IMR-90 (cell line): ENCODE results near the gene CELF5. TPM values are rescaled to one million over a fixed set of nuclear protein-coding genes. Genes with fewer than 3 reads are reported as not detected.

Experiments
- ATAC-seq: fragments of 200-7000 bp; cut with Tn5 transposase; 2 replicates; pipeline ENCODE4 v1.9.1; 2020; ENCODE audit warnings: low read depth, mild to moderate bottlenecking, moderate library complexity
- BruUV-seq: library from RNA; stranded (reverse); fragments of 400-500 nt; replicated peaks from 2 replicates; lab custom pipeline; 2021; lab: Mats Ljungman, UMichigan
- CTCF ChIA-PET: fragments of 300-600 bp; formaldehyde crosslinking; extraction: SDS; loops from one replicate; lab custom pipeline; 2021; ENCODE audit warnings: antibody characterized with exemption; lab: Yijun Ruan, JAX
- POLR2A ChIA-PET: fragments of 300-600 bp; sonication (Branson Sonifier 250); formaldehyde crosslinking; loops from one replicate; lab custom pipeline; 2022; ENCODE audit warnings: antibody characterized with exemption; ENCODE audit not compliant: unreplicated experiment; lab: Charles Lee
- DNase-seq: peaks from one replicate; pipeline ENCODE4 v3.0.0; 2013
- H2AFZ ChIP-seq: replicated peaks from 2 replicates; pipeline ENCODE3; 2013; ENCODE audit warnings: low read length, mild to moderate bottlenecking; ENCODE audit not compliant: poor library complexity
- H2AK5ac ChIP-seq: 2 replicates; pipeline ENCODE4 v1.6.1; 2013; ENCODE audit warnings: low read depth, low read length, inconsistent platforms
- H2AK9ac ChIP-seq: replicated peaks from 2 replicates; pipeline ENCODE3; 2013; ENCODE audit warnings: mild to moderate bottlenecking, low read depth, low read length, moderate library complexity; ENCODE audit not compliant: poor library complexity
- H2BK120ac ChIP-seq: 2 replicates; pipeline ENCODE4 v1.6.1; 2013; ENCODE audit warnings: low read depth, low read length, inconsistent platforms
- H2BK15ac ChIP-seq: 3 replicates; pipeline ENCODE4 v1.6.1; 2013; ENCODE audit warnings: low read depth, low read length, inconsistent platforms
- H2BK20ac ChIP-seq: 2 replicates; pipeline ENCODE4 v1.6.1; 2013; ENCODE audit warnings: low read depth, mild to moderate bottlenecking, inconsistent platforms, low read length, moderate library complexity
- H2BK5ac ChIP-seq: 2 replicates; pipeline ENCODE4 v1.6.1; 2013; ENCODE audit warnings: mild to moderate bottlenecking, low read depth, low read length, inconsistent platforms; ENCODE audit not compliant: poor library complexity, severe bottlenecking
- H3K14ac ChIP-seq: replicated peaks from 2 replicates; pipeline ENCODE4 v1.6.1; 2013; ENCODE audit warnings: low read depth, low read length, inconsistent platforms
- H3K18ac ChIP-seq: 2 replicates; pipeline ENCODE4 v1.6.1; 2013; ENCODE audit warnings: low read depth, low read length, control low read depth
- H3K23ac ChIP-seq: 2 replicates; pipeline ENCODE4 v1.6.1; 2013; ENCODE audit warnings: low read depth, low read length, inconsistent platforms
- H3K27ac ChIP-seq: 2 replicates; pipeline ENCODE4 v1.5.1; 2013; ENCODE audit warnings: mild to moderate bottlenecking, control low read depth, low read length; ENCODE audit not compliant: insufficient read depth
- H3K27me3 ChIP-seq: 2 replicates; pipeline ENCODE4 v1.6.1; 2013; ENCODE audit warnings: low read length; ENCODE audit not compliant: control insufficient read depth, insufficient read depth
- H3K36me3 ChIP-seq: 2 replicates; pipeline ENCODE4 v1.6.1; 2013; ENCODE audit warnings: low read length, mixed read lengths; ENCODE audit not compliant: control insufficient read depth, insufficient read depth
- H3K4ac ChIP-seq: 2 replicates; pipeline ENCODE4 v1.6.1; 2013; ENCODE audit warnings: low read depth, low read length, inconsistent platforms
- H3K4me1 ChIP-seq: 2 replicates; pipeline ENCODE4 v1.6.1; 2013; ENCODE audit warnings: low read length, mixed read lengths; ENCODE audit not compliant: control insufficient read depth, insufficient read depth
- H3K4me2 ChIP-seq: 2 replicates; pipeline ENCODE4 v1.6.1; 2013; ENCODE audit warnings: low read depth, mild to moderate bottlenecking, control low read depth, low read length, moderate library complexity
- H3K4me3 ChIP-seq: 2 replicates; pipeline ENCODE4 v1.5.1; 2013; ENCODE audit warnings: low read depth, mild to moderate bottlenecking, control low read depth, low read length, moderate library complexity; ENCODE audit not compliant: insufficient read depth
- H3K56ac ChIP-seq: 2 replicates; pipeline ENCODE4 v1.6.1; 2013; ENCODE audit warnings: low read length, inconsistent platforms; ENCODE audit not compliant: insufficient read depth; ENCODE audit errors: extremely low read depth
- H3K79me1 ChIP-seq, 2 experiments: 2 replicates each; pipeline ENCODE4 v1.6.1; 2013; ENCODE audit warnings: low read length in 2 of 2, inconsistent platforms in 1 of 2, low read depth in 1 of 2
- H3K9ac ChIP-seq: 2 replicates; pipeline ENCODE4 v1.6.1; 2013; ENCODE audit warnings: low read depth, low read length, control low read depth
- H3K9me1 ChIP-seq: 2 replicates; pipeline ENCODE4 v1.6.1; 2013; ENCODE audit warnings: low read length, inconsistent platforms; ENCODE audit not compliant: insufficient read depth
- H3K9me3 ChIP-seq: 2 replicates; pipeline ENCODE4 v1.6.1; 2013; ENCODE audit warnings: low read length; ENCODE audit not compliant: control insufficient read depth, insufficient read depth
- H4K20me1 ChIP-seq: 2 replicates; pipeline ENCODE4 v1.6.1; 2013; ENCODE audit warnings: low read length, inconsistent platforms; ENCODE audit not compliant: insufficient read depth
- H4K5ac ChIP-seq: 2 replicates; pipeline ENCODE4 v1.6.1; 2013; ENCODE audit warnings: mild to moderate bottlenecking, low read depth, low read length, control low read depth
- H4K8ac ChIP-seq, 2 experiments: 2 replicates each; pipeline ENCODE4 v1.6.1; 2013; ENCODE audit warnings: low read depth in 2 of 2, low read length in 2 of 2, control low read depth in 1 of 2, inconsistent platforms in 1 of 2
- H4K91ac ChIP-seq: 2 replicates; pipeline ENCODE4 v1.6.1; 2013; ENCODE audit warnings: low read depth, low read length, inconsistent platforms; ENCODE audit not compliant: insufficient read depth
- ELK1 ChIP-seq: fragments of 150-350 bp; IDR thresholded peaks from 2 replicates; pipeline ENCODE4 v1.6.1; 2016; ENCODE audit warnings: low read depth, mild to moderate bottlenecking, low read length, moderate library complexity, borderline replicate concordance
- MXI1 ChIP-seq: IDR thresholded peaks from 2 replicates; pipeline ENCODE4 v1.6.1; 2012; ENCODE audit warnings: low read depth, mild to moderate bottlenecking, low read length, moderate library complexity, borderline replicate concordance
- NFE2L2 ChIP-seq: fragments of 150-350 bp; IDR thresholded peaks from 2 replicates; pipeline ENCODE4 v1.6.1; 2016; ENCODE audit warnings: low read depth, mild to moderate bottlenecking, low read length
- RAD21 ChIP-seq: IDR thresholded peaks from 2 replicates; pipeline ENCODE4 v1.6.1; 2012; ENCODE audit warnings: low read length, improper control_type of control experiment
- USF2 ChIP-seq: fragments of 150-350 bp; IDR thresholded peaks from 2 replicates; pipeline ENCODE4 v1.6.1; 2017; ENCODE audit warnings: mild to moderate bottlenecking, antibody characterized with exemption, low read length, low read depth
- WGBS, 2 experiments: methylation state at CpG; one replicate each; pipeline versions ENCODE4 v1.1.5 to v1.1.7; 2013; ENCODE audit warnings: missing lambda C conversion rate in 2 of 2; ENCODE audit not compliant: insufficient read length in 1 of 2; ENCODE audit errors: extremely low coverage in 2 of 2; 5-methylcytosine and 5-hydroxymethylcytosine counted together
- dilution Hi-C: fragments of 300-500 bp; cut with HindIII; formaldehyde crosslinking; loops from one replicate; pipeline ENCODE4 v1.14.3; 2018; ENCODE audit warnings: low sequenced_read_pairs; ENCODE audit not compliant: unreplicated experiment
- in situ Hi-C: fragments of 300-500 bp; cut with MboI; formaldehyde crosslinking; loops from 3 replicates; pipeline ENCODE4 v1.14.3; 2019; ENCODE audit warnings: low sequenced_read_pairs, inconsistent platforms, mixed read lengths
- intact Hi-C: fragments of 100-400 bp; cut with micrococcal nuclease; formaldehyde crosslinking; loops from 2 replicates; pipeline ENCODE4 v1.10.0; 2022
- polyA plus RNA-seq, 3 experiments: library from polyadenylated mRNA; depleted of rRNA; stranded (reverse); fragments of >200 nt; gene quantifications; 2 replicates each; pipeline ENCODE4 v1.2.3, GENCODE V29; 2012; ENCODE audit warnings: low replicate concordance in 1 of 3
- total RNA-seq: library from RNA; depleted of rRNA; stranded (reverse); fragments of >200 nt; gene quantifications from 2 replicates; pipeline ENCODE4 v1.2.3, GENCODE V29; 2012

CELF5 gene
- total and polyA plus RNA-seq, 2 of the 4 experiments (the other 2 are of a cell fraction): 0.02 TPM; not detected in 1

GRCh38 chr19:3296034-3296433, 71.6 kb downstream of the CELF5 start:
- Histone ChIP-seq H3K4me3 (no peak overlapping the region), H4K8ac (no peak overlapping the region), H3K4me2 (no peak overlapping the region), H3K9me1 (no peaks in the 10 kb centered on the region), H3K14ac (no peak overlapping the region), H2AK5ac (no peak overlapping the region), H4K5ac (no peak overlapping the region), H3K79me1 (no peaks in the 10 kb centered on the region), H2BK15ac (no peak overlapping the region), H3K4ac (no peak overlapping the region), H3K36me3 (no peaks in the 10 kb centered on the region), H3K18ac (no peak overlapping the region), H4K91ac (no peak overlapping the region), H2AK9ac (no peak overlapping the region), H3K27ac (no peak overlapping the region), H3K4me1 (no peaks in the 10 kb centered on the region), H3K23ac (no peak overlapping the region), H4K20me1 (no peaks in the 10 kb centered on the region), H2BK120ac (no peak overlapping the region), H2BK5ac (no peak overlapping the region), H2BK20ac (no peak overlapping the region), H3K9ac (no peak overlapping the region), H3K56ac (no peak overlapping the region), H2AFZ (no peak overlapping the region), H3K9me3 (peaks cover 3% of the 10 kb centered on the region; the same call in 1 of the 2 replicates), H3K27me3 (peaks cover 36% of the 10 kb centered on the region)
- TF ChIP-seq NFE2L2 (no peak), ELK1 (no peak), USF2 (no peak), MXI1 (no peak), RAD21 (no peak)
- ChIA-PET POLR2A (no interaction called here), CTCF (interaction anchor here (0.6 kb wide), 2 partner anchors 12 to 756 kb away, joined by 3 read pairs; no protein-coding TSS in a partner anchor)
- no peak for ATAC-seq
- BruUV-seq: no TSS peak
- intact Hi-C loops (no loop called here), dilution Hi-C loops (no loop called here), in situ Hi-C loops (no loop called here)
- DNase-seq: no peak
- WGBS, 2 experiments: no CpG with 5 or more reads among the region's 9 CpGs
